Osteoblast (primary cell): ENCODE data around the gene ZER1. TPM values are rescaled to one million over a fixed set of nuclear protein-coding genes. Genes with fewer than 3 reads are reported as not detected.
A peak's percentile ranks its signal among the peaks of the same experiment; 100 is the strongest.

Experiments used
- DNase-seq: peaks from one replicate; pipeline ENCODE4 v3.0.0; 2011; ENCODE audit warnings: low spot score, mixed read lengths; ENCODE audit not compliant: insufficient read length; ENCODE audit errors: missing footprints
- H2AFZ ChIP-seq: 2 replicates; pipeline ENCODE4 v1.6.0; 2011; ENCODE audit warnings: mild to moderate bottlenecking, low read length
- H3K27ac ChIP-seq: 2 replicates; pipeline ENCODE4 v1.5.1; 2011; ENCODE audit warnings: mild to moderate bottlenecking, low read depth, low read length, moderate library complexity
- H3K27me3 ChIP-seq: 2 replicates; pipeline ENCODE4 v1.6.0; 2012; ENCODE audit warnings: mild to moderate bottlenecking, control low read depth, inconsistent platforms, low read length, moderate library complexity; ENCODE audit not compliant: insufficient read depth
- H3K36me3 ChIP-seq: 2 replicates; pipeline ENCODE4 v1.5.1; 2011; ENCODE audit warnings: mild to moderate bottlenecking, low read length, control low read depth, moderate library complexity; ENCODE audit not compliant: insufficient read depth
- H3K4me1 ChIP-seq: 2 replicates; pipeline ENCODE4 v1.5.1; 2011; ENCODE audit warnings: mild to moderate bottlenecking, low read length, control low read depth, moderate library complexity; ENCODE audit not compliant: insufficient read depth
- H3K4me2 ChIP-seq: 2 replicates; pipeline ENCODE4 v1.6.0; 2011; ENCODE audit warnings: mild to moderate bottlenecking, low read length; ENCODE audit not compliant: insufficient read depth
- H3K4me3 ChIP-seq: fragments of 200-600 bp; sonication (generic); 3 replicates; pipeline ENCODE4 v1.5.1; 2012; ENCODE audit warnings: mild to moderate bottlenecking, low read length, inconsistent platforms; ENCODE audit not compliant: insufficient read depth
- H3K79me2 ChIP-seq: 2 replicates; pipeline ENCODE4 v1.6.0; 2012; ENCODE audit warnings: mild to moderate bottlenecking, low read length, control low read depth, inconsistent platforms; ENCODE audit not compliant: insufficient read depth
- H3K9me3 ChIP-seq: 2 replicates; pipeline ENCODE4 v1.5.1; 2011; ENCODE audit warnings: low read depth, low read length, control low read depth
- H4K20me1 ChIP-seq: 2 replicates; pipeline ENCODE4 v1.6.0; 2012; ENCODE audit warnings: mild to moderate bottlenecking, low read length, control low read depth; ENCODE audit not compliant: insufficient read depth
- CTCF ChIP-seq: IDR thresholded peaks from 2 replicates; pipeline ENCODE4 v1.5.1; 2011; ENCODE audit warnings: mild to moderate bottlenecking, low read depth, low read length, moderate library complexity; ENCODE audit errors: extremely low read depth
- total RNA-seq: library from RNA; depleted of rRNA; stranded (reverse); fragments of >200 nt; gene quantifications from 2 replicates; pipeline ENCODE4 v1.2.3, GENCODE V29; 2012

The ZER1 gene
- total RNA-seq, 1 donor = 26.4 TPM

- no peak overlapping the region for H2AFZ ChIP-seq
- peaks cover 6% of the 10 kb centered on the region for H3K36me3 ChIP-seq
- no peaks in the 10 kb centered on the region for H4K20me1 ChIP-seq
Measured at GRCh38 chr9:128727640-128728248, 44.0 kb downstream of the ZER1 start.

DNA sequence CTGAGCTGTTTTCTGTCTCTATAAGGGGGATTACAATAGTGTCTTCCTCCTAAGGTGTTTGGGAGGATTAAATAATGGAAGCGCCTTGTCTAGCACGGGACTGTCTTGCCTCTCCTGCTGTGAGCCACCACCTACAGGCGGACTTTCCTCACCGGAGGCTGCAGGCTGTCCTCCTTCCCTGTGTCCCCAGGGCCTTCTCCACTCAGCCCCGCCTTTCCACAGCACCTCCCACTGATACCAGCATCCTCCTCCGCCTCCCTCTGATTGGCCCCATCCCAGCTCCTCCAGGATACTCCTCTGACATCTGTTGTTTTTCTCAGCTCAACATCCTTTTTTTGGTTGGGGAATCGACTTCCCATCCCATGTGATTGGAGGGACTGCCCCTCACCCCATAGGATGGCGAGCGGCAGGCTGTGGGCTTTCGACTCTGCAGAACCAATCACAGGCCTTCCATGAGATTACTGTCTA is 46.9 kb downstream of the ZER1 start:
- peak overlapping the region; percentile 78 for H3K4me3 ChIP-seq
- DNase-seq = peak; percentile 94

More at GRCh38 chr9:128727640-128728248, 44.0 kb downstream of the ZER1 start:
- peak; percentile 62 for DNase-seq
- Histone ChIP-seq H3K27ac (no peak overlapping the region), H3K4me3 (no peak overlapping the region), H3K4me1 (peaks cover 8% of the 10 kb centered on the region), H3K27me3 (no peaks in the 10 kb centered on the region), H3K79me2 (no peaks in the 10 kb centered on the region), H3K4me2 (no peak overlapping the region), H3K9me3 (no peaks in the 10 kb centered on the region)
- no peak for TF ChIP-seq CTCF

DNA sequence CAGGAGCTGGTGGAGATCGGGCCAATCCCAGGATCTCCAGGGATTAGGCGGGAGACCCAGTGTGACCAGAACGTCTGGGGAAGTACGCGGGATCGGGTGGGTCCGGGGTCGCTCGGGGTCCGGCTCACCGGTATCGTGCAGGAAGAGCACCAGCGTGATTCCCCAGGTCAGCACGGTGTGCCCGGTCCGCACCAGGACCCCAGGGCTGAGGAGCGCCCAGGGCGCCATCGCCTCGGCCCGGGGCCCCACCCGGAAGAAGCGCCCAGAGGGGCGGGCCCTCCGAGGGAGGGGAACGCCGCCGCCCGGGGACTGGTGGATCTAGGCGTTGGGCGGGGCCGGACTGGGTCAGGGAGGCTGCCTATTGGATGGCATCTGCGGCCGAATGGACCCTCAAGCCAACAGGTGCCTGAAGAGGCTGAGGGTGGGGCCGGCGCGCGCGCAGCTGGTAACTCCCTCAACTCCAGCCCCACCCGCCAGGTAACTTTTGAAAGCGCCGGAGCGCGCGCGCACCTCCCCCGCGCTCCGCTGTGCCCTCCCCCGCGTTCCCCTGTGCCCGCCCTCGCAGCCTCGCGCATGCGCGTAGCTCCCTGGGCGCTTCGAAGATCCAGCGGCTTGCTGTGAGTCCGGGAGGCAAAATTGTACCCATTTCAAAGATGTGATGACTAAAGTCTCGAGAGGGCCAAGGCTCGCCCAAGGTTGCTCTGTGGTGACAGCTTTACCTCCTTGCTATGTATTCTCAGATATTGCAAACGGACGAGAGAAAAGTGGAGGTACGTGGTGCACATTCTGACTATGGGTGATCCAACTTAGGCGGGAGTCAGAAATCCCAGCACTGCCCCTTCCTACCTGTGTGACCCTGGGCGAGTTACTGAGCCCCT is 47.6 kb downstream of the ZER1 start, which contains the start of gene ZDHHC12:
ZDHHC12 (minus strand) TSS at position 262 of the 878 bp plus-strand sequence; CDS start at position 228, 34 bp downstream.
- Histone ChIP-seq H3K4me1 (peaks cover 8% of the 10 kb centered on the region), H3K79me2 (no peaks in the 10 kb centered on the region), H3K27ac (no peak within 1 kb of the TSS), H3K9me3 (no peaks in the 10 kb centered on the region), H3K4me3 (peak within 1 kb of the TSS; percentile 78), H3K27me3 (no peaks in the 10 kb centered on the region), H4K20me1 (no peaks in the 10 kb centered on the region), H2AFZ (peak within 1 kb of the TSS; percentile 60), H3K4me2 (peak within 1 kb of the TSS; percentile 94), H3K36me3 (no peaks in the 10 kb centered on the region)
- no peak for TF ChIP-seq CTCF
- peak; percentile 100 for DNase-seq

More for the DNA sequence above, 46.9 kb downstream of the ZER1 start:
- Histone ChIP-seq H3K79me2 (no peaks in the 10 kb centered on the region), H3K4me1 (peaks cover 8% of the 10 kb centered on the region), H3K27me3 (no peaks in the 10 kb centered on the region), H3K4me2 (peak overlapping the region; percentile 94), H3K9me3 (no peaks in the 10 kb centered on the region), H3K27ac (no peak overlapping the region), H2AFZ (peak overlapping the region; percentile 60), H4K20me1 (no peaks in the 10 kb centered on the region), H3K36me3 (no peaks in the 10 kb centered on the region)
- TF ChIP-seq CTCF = no peak
